GM19025 (cell line): Measurements from ENCODE around the gene CAPS.
"Not testable (repeated sequence)": the region's sequence is repeated elsewhere in the genome, so short reads cannot be mapped to it uniquely, and the experiment has no call there.

Experiments
- ATAC-seq: cut with Tn5 transposase; IDR thresholded peaks from one replicate; pipeline ENCODE4 v1.9.1; 2021; ENCODE audit warnings: mild to moderate bottlenecking, low read depth, moderate library complexity; ENCODE audit not compliant: unreplicated experiment

CAPS gene

GRCh38 chr19:5953680-5954213 lies 39.7 kb downstream of the CAPS start:
- no peak for ATAC-seq

- ATAC-seq = no peak
These were observed 40.2 kb downstream of the CAPS start for GRCh38 chr19:5954293-5954692.

GRCh38 chr19:5955636-5955935 lies 41.5 kb downstream of the CAPS start:
- ATAC-seq = no peak

- no peak for ATAC-seq
These were observed 42.3 kb downstream of the CAPS start for GRCh38 chr19:5956323-5956722.

- no peak for ATAC-seq
These were observed 42.7 kb downstream of the CAPS start for GRCh38 chr19:5956728-5957127.

- no peak for ATAC-seq
These were observed 43.1 kb downstream of the CAPS start for GRCh38 chr19:5957170-5957569.

- no peak for ATAC-seq
These were observed 44.2 kb downstream of the CAPS start for GRCh38 chr19:5958074-5958850.

GRCh38 chr19:5958851-5959122 lies 44.7 kb downstream of the CAPS start:
- no peak for ATAC-seq

- no peak for ATAC-seq
These were observed 45.4 kb downstream of the CAPS start for GRCh38 chr19:5959260-5960004.

GRCh38 chr19:5960005-5961001 lies 46.2 kb downstream of the CAPS start:
- ATAC-seq = no peak

- ATAC-seq = not testable (repeated sequence)
These were observed 47.6 kb downstream of the CAPS start for GRCh38 chr19:5961641-5961968.

- no peak for ATAC-seq
These were observed 48.2 kb downstream of the CAPS start for GRCh38 chr19:5961969-5962945.

- ATAC-seq = not testable (repeated sequence)
These were observed 49.2 kb downstream of the CAPS start for GRCh38 chr19:5963259-5963658.

- no peak for ATAC-seq
These were observed 49.8 kb downstream of the CAPS start for GRCh38 chr19:5963855-5964254.

- ATAC-seq = no peak
These were observed 50.9 kb downstream of the CAPS start for GRCh38 chr19:5964816-5965565.
